GM20000 (cell line): ENCODE results near the gene MED20.

ENCODE experiments used
- DNase-seq: peaks from one replicate; pipeline ENCODE4 v3.0.0; 2012; ENCODE audit warnings: low spot score
- TF ChIP-seq, protein P1 (sequence below): IDR thresholded peaks from 2 replicates; pipeline ENCODE4 v1.5.1; 2012; ENCODE audit warnings: mild to moderate bottlenecking, control low read depth; ENCODE audit errors: extremely low read depth, missing control alignments

Gene MED20

DNA sequence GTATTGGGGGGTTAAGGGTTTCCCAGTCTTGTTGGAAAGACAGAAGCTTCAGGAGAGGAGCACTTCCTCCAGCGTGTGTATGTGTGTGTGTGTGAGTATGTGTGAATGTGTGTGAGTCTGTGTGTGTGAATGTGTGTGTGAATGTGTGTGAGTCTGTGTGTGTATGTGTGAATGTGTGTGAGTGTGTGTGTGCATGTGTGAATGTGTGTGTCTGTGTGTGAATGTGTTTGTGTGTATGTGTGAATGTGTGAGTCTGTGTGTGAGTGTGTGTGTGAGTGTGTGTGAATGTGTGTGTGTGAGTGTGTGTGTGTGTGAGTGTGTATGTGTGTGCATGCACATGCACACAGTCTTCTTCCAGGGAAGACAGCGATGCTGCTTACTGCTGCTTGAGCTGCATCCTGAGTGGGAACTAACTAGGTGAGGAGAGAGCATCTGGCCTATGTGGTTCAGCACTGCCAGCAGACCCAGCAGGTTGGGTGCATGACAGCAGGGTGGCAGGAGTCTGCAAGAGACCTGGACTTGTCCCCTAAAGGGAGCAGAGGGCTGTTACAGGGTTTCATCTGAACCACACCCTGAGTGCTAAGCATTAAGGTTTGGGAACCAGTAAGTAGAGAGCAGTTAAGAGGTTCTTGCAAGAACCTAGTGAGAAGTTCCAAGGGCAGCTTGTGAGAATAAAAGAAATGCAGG is 43.4 kb upstream of the MED20 start:
- TF ChIP-seq, protein P1, sequence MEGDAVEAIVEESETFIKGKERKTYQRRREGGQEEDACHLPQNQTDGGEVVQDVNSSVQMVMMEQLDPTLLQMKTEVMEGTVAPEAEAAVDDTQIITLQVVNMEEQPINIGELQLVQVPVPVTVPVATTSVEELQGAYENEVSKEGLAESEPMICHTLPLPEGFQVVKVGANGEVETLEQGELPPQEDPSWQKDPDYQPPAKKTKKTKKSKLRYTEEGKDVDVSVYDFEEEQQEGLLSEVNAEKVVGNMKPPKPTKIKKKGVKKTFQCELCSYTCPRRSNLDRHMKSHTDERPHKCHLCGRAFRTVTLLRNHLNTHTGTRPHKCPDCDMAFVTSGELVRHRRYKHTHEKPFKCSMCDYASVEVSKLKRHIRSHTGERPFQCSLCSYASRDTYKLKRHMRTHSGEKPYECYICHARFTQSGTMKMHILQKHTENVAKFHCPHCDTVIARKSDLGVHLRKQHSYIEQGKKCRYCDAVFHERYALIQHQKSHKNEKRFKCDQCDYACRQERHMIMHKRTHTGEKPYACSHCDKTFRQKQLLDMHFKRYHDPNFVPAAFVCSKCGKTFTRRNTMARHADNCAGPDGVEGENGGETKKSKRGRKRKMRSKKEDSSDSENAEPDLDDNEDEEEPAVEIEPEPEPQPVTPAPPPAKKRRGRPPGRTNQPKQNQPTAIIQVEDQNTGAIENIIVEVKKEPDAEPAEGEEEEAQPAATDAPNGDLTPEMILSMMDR: no peak
- no peak for DNase-seq

DNA sequence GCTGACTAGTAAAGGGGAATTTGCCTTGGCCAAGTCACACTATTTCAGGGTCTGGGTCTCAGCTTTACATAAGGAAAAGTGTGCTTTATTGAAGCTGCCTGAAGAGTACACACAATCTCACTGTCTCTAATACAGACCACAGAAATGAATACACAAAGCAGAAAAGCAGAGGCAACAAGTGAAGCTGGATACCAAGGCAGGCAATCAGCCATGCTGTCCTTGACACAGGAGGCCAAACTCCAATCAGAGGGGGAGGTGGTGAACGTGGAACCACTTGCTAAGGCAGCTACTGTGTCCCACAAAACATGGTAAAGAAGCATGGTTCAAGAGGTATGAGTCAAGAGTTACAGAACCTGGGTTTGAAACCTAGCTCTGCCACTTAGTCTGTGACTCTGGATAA is 42.4 kb upstream of the MED20 start:
- TF ChIP-seq, protein P1: no peak
- no peak for DNase-seq

DNA sequence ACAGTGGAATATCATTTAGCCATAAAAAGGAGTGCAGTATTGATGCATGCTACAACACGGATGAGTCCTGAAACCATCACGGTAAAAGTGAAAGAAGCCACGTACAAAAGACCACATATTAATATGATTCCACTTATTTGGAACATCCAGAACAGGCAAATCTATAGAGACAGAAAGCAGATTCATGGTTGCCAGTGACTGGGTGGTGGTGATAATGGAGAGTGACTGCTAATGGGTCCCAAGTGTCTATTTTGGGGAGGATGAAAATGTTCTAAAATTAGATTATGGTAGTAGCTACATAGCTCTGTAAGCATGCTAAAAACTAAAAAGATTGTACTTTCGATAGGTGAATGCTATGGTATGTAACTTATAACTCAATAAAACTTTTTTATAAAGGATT is 39.1 kb upstream of the MED20 start:
- DNase-seq: no peak
- TF ChIP-seq, protein P1: no peak

DNA sequence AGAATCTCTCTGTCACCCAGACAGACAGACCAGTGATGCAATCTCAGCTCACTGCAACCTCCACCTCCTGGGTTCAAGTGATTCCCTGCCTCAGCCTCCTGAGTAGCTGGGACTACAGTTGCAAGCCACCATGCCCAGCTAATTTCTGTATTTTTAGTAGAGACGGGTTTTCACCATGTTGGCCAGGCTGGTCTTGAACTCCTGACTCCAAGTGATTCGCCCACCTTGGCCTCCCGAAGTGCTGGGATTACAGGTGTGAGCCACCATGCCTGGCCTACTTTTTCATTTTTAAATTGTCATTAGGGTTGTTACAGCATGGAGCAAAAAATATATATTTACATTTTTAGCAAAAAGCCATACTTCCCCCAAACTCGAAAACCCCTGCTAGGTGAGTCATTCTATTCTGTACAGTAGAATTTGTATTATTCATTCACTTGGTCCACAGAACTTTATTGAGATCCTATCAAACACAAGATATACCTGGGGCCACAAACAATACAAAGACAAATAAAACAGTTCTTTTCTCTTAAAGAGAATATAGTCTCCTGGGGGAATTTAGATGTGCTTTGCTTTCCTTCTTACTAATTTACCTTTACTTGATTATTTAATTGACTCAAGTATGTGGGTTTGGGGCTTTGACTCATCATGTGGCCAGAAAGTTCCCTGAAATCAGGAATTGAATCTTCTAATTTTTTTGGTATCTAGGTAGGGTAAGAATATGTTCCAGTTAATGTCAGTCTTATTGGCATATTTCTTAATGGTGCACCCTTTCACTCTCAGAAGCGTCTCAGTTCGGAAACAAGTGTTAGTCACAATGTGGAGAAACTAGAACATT is 37.3 kb upstream of the MED20 start:
- TF ChIP-seq, protein P1: no peak
- no peak for DNase-seq

DNA sequence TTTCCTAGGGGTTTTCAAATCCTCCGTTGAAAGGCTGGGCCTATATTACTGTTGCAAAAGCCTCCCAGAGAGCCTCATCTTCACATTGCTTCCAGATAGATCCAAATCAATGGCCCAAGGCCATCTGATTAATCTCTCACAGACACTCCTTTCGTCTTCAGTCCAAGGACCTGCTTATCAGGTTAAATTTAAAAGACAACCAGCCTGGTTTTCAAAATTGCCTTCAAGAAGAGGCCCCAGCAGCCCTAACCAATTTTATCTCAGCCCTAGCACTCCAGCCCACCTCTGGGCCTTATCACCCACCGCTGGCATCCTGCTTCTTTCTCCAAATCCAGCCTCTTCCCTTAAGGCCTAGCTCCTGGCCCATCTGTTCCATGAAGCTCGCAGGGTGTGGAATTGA is 36.2 kb upstream of the MED20 start:
- no peak for DNase-seq
- TF ChIP-seq, protein P1: no peak

DNA sequence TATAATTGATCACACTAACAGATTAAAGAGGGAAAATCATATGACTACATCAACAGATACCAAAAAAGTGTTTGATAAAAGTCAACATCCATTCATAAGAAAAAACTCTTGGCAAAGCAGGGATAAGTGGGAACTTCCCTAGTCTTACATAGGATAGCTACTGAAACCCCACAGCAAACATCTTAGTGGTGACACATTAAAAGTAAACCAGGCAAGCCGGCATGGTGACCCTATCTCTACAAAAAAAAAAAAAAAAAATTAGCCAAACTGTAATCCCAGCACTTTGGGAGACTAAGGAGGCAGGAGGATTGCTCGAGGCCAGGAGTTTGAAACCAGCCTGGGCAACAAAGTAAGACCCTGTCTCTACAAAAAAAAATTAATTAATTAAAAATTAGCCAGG is 34.5 kb upstream of the MED20 start:
- TF ChIP-seq, protein P1: no peak
- DNase-seq: no peak

DNA sequence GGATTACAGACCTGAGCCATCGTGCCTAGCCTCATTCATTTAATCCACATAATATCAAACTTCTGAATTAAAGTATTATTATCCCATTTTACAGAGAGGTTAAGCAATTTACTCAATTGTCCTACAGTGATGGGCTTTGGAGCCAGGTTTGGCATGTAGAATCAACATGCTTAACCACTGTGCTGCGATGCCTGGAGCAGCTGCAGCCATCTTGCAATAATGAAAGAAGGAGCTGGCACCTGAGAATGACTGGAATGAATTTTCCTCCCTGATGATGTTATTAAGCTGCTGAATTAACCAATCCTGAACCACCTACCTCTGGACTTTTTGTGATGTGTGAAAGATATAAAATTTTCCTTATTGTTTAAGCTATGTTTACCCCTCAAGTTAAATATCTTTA is 33.7 kb upstream of the MED20 start:
- DNase-seq: no peak
- TF ChIP-seq, protein P1: no peak
